GM23338 (cell line): ENCODE data around the gene ZNF326.

Experiments used
- CREB1 ChIP-seq: fragments of 250-450 bp; sonication (Bioruptor Pico); IDR thresholded peaks from 2 replicates; pipeline ENCODE4 v1.5.0; 2020; ENCODE audit warnings: low read depth, mild to moderate bottlenecking, moderate library complexity
- CTCF ChIP-seq, 2 experiments: fragments of 200-600 bp in 1 of 2; sonication (generic) in 1 of 2; conservative IDR thresholded peaks; 2 replicates each; pipeline versions ENCODE4 v1.5.1 to v1.6.1; 2016 to 2017; ENCODE audit warnings: antibody characterized with exemption in 2 of 2, low read depth in 2 of 2, mild to moderate bottlenecking in 2 of 2, moderate library complexity in 1 of 2
- EZH2 ChIP-seq: fragments of 200-600 bp; sonication (generic); IDR thresholded peaks from one replicate; pipeline ENCODE4 v1.8.0; 2017; ENCODE audit warnings: antibody characterized with exemption, mild to moderate bottlenecking, low read depth; ENCODE audit not compliant: unreplicated experiment
- EZH2phosphoT487 ChIP-seq: fragments of 200-600 bp; sonication (generic); IDR thresholded peaks from one replicate; pipeline ENCODE4 v1.8.1; 2018; ENCODE audit warnings: antibody characterized with exemption; ENCODE audit not compliant: unreplicated experiment
- JUNB ChIP-seq: IDR thresholded peaks from one replicate; pipeline ENCODE4 v1.6.1; 2016; ENCODE audit warnings: antibody characterized with exemption; ENCODE audit not compliant: unreplicated experiment
- POLR2AphosphoS5 ChIP-seq: IDR thresholded peaks from 2 replicates; pipeline ENCODE4 v1.6.1; 2016; ENCODE audit warnings: antibody characterized with exemption, low read depth
- STAT1 ChIP-seq: IDR thresholded peaks from one replicate; pipeline ENCODE4 v1.6.1; 2016; ENCODE audit warnings: antibody characterized with exemption; ENCODE audit not compliant: unreplicated experiment
- TF ChIP-seq, protein P1 (sequence below): IDR thresholded peaks from one replicate; pipeline ENCODE4 v1.6.1; 2018; ENCODE audit warnings: antibody characterized with exemption; ENCODE audit not compliant: unreplicated experiment
- TF ChIP-seq, protein P2 (sequence below): IDR thresholded peaks from 2 replicates; pipeline ENCODE4 v1.6.1; 2016; ENCODE audit warnings: antibody characterized with exemption

DNA sequence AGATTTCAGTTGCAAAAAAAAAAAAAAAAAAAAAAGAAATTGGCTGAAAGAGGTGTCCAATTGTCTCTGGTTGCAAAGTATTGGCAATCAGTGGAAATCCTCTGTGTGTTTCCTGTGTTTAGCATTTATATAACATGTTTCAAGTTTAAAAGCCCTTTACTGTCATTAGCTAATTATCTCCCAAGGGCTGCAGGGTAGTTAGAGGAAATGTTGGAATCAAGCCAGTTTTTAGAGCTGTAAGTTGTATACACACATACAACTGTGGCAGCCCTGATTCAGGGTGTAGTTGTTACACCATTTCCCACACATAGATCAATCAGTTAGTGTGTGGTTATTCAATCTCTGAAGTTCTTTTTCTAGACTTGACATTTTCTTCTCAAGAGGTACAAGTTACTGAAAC is 8.9 kb upstream of the ZNF326 start:
- TF ChIP-seq EZH2 (no peak), JUNB (no peak), CTCF (conservative IDR thresholded peaks at IDR 0.05; ENCODE audit: low read depth in 2 of 2) (no peak), EZH2phosphoT487 (no peak), POLR2AphosphoS5 (no peak), CREB1 (CRISPR knock-in tag) (no peak), STAT1 (no peak)
- TF ChIP-seq, protein P1, sequence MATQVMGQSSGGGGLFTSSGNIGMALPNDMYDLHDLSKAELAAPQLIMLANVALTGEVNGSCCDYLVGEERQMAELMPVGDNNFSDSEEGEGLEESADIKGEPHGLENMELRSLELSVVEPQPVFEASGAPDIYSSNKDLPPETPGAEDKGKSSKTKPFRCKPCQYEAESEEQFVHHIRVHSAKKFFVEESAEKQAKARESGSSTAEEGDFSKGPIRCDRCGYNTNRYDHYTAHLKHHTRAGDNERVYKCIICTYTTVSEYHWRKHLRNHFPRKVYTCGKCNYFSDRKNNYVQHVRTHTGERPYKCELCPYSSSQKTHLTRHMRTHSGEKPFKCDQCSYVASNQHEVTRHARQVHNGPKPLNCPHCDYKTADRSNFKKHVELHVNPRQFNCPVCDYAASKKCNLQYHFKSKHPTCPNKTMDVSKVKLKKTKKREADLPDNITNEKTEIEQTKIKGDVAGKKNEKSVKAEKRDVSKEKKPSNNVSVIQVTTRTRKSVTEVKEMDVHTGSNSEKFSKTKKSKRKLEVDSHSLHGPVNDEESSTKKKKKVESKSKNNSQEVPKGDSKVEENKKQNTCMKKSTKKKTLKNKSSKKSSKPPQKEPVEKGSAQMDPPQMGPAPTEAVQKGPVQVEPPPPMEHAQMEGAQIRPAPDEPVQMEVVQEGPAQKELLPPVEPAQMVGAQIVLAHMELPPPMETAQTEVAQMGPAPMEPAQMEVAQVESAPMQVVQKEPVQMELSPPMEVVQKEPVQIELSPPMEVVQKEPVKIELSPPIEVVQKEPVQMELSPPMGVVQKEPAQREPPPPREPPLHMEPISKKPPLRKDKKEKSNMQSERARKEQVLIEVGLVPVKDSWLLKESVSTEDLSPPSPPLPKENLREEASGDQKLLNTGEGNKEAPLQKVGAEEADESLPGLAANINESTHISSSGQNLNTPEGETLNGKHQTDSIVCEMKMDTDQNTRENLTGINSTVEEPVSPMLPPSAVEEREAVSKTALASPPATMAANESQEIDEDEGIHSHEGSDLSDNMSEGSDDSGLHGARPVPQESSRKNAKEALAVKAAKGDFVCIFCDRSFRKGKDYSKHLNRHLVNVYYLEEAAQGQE: no peak
- TF ChIP-seq, protein P2, sequence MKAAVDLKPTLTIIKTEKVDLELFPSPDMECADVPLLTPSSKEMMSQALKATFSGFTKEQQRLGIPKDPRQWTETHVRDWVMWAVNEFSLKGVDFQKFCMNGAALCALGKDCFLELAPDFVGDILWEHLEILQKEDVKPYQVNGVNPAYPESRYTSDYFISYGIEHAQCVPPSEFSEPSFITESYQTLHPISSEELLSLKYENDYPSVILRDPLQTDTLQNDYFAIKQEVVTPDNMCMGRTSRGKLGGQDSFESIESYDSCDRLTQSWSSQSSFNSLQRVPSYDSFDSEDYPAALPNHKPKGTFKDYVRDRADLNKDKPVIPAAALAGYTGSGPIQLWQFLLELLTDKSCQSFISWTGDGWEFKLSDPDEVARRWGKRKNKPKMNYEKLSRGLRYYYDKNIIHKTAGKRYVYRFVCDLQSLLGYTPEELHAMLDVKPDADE: no peak
